ENCODE measurements around the gene SLC35B2. TPM values are rescaled to one million over a fixed set of nuclear protein-coding genes. Genes with fewer than 3 reads are reported as not detected.

SLC35B2 gene
- total and polyA plus RNA-seq, 2 experiments from 2014 or later = 74.1 to 104 TPM

- 91% methylated on average over 6 of the region's 6 CpGs for WGBS (ENCODE audit: low lambda C conversion rate, missing lambda C conversion rate)
- Histone ChIP-seq H2AFZ (no peak overlapping the region), H3K4me3 (no peak overlapping the region), H3K4me2 (no peak overlapping the region), H3K79me2 (no peaks in the 10 kb centered on the region), H4K20me1 (ENCODE audit: insufficient read depth, poor library complexity, severe bottlenecking) (no peaks in the 10 kb centered on the region), H3K9me3 (ENCODE audit: low read depth) (no peaks in the 10 kb centered on the region), H3K36me3 (replicated peaks; ENCODE audit: insufficient read depth, low read depth) (no peaks in the 10 kb centered on the region), H3K4me1 (ENCODE audit: insufficient read depth) (peaks cover 24% of the 10 kb centered on the region), H3K27ac (peak overlapping the region; percentile 95), H3K9me2 (replicated peaks; ENCODE audit: insufficient read depth) (no peaks in the 10 kb centered on the region), H3K27me3 (no peaks in the 10 kb centered on the region)
- DNase-seq (ENCODE audit: low spot score) = no peak
- TF ChIP-seq EZH2 (IDR thresholded peaks at IDR 0.05; ENCODE audit: borderline replicate concordance) (no peak), CTCF (IDR thresholded peaks at IDR 0.05; ENCODE audit: poor library complexity) (no peak), EZH2phosphoT487 (IDR thresholded peaks at IDR 0.05; ENCODE audit: low read depth, severe bottlenecking, unreplicated experiment) (no peak)
Measured at GRCh38 chr6:44235891-44236516, 21.3 kb downstream of the SLC35B2 start.

GRCh38 chr6:44235269-44235668, 22.1 kb downstream of the SLC35B2 start:
- H3K9me2 ChIP-seq (replicated peaks; ENCODE audit: insufficient read depth) = no peaks in the 10 kb centered on the region
- H3K27ac ChIP-seq = peak overlapping the region; percentile 65
- no peak overlapping the region for H2AFZ ChIP-seq
- H3K4me1 ChIP-seq (ENCODE audit: insufficient read depth) = peaks cover 24% of the 10 kb centered on the region
- TF ChIP-seq CTCF (IDR thresholded peaks at IDR 0.05; ENCODE audit: poor library complexity) (no peak), EZH2phosphoT487 (IDR thresholded peaks at IDR 0.05; ENCODE audit: low read depth, severe bottlenecking, unreplicated experiment) (no peak), EZH2 (IDR thresholded peaks at IDR 0.05; ENCODE audit: borderline replicate concordance) (no peak)
- no peaks in the 10 kb centered on the region for H3K36me3 ChIP-seq (replicated peaks; ENCODE audit: insufficient read depth, low read depth)
- no peaks in the 10 kb centered on the region for H3K79me2 ChIP-seq
- peak overlapping the region; percentile 4 for H3K4me2 ChIP-seq
- H3K4me3 ChIP-seq = no peak overlapping the region
- 71% methylated on average over 6 of the region's 6 CpGs for WGBS (ENCODE audit: low lambda C conversion rate, missing lambda C conversion rate)
- DNase-seq (ENCODE audit: low spot score) = no peak
- H3K9me3 ChIP-seq (ENCODE audit: low read depth) = no peaks in the 10 kb centered on the region
- H3K27me3 ChIP-seq = no peaks in the 10 kb centered on the region
- no peaks in the 10 kb centered on the region for H4K20me1 ChIP-seq (ENCODE audit: insufficient read depth, poor library complexity, severe bottlenecking)

GRCh38 chr6:44234101-44235025, 23.0 kb downstream of the SLC35B2 start:
- Histone ChIP-seq H2AFZ (no peak overlapping the region), H3K36me3 (replicated peaks; ENCODE audit: insufficient read depth, low read depth) (no peaks in the 10 kb centered on the region), H3K9me2 (replicated peaks; ENCODE audit: insufficient read depth) (no peaks in the 10 kb centered on the region), H3K4me2 (peak overlapping the region; percentile 12), H3K27ac (peak overlapping the region; percentile 76), H3K9me3 (ENCODE audit: low read depth) (no peaks in the 10 kb centered on the region), H3K79me2 (no peaks in the 10 kb centered on the region), H3K4me3 (no peak overlapping the region), H3K27me3 (no peaks in the 10 kb centered on the region), H3K4me1 (ENCODE audit: insufficient read depth) (peaks cover 24% of the 10 kb centered on the region), H4K20me1 (ENCODE audit: insufficient read depth, poor library complexity, severe bottlenecking) (no peaks in the 10 kb centered on the region)
- TF ChIP-seq EZH2phosphoT487 (IDR thresholded peaks at IDR 0.05; ENCODE audit: low read depth, severe bottlenecking, unreplicated experiment) (no peak), EZH2 (IDR thresholded peaks at IDR 0.05; ENCODE audit: borderline replicate concordance) (no peak), CTCF (IDR thresholded peaks at IDR 0.05; ENCODE audit: poor library complexity) (peak; percentile 69)
- DNase-seq (ENCODE audit: low spot score) = peak; percentile 84
- WGBS (ENCODE audit: low lambda C conversion rate, missing lambda C conversion rate) = 50% methylated on average over 5 of the region's 5 CpGs
